PC-3 (cell line): ENCODE results near the gene BMP2K. TPM values are rescaled to one million over a fixed set of nuclear protein-coding genes. Genes with fewer than 3 reads are reported as not detected.

Experiments
- ATAC-seq: fragments of 200-7000 bp; cut with Tn5 transposase; 2 replicates; pipeline ENCODE4 v1.9.1; 2020; ENCODE audit warnings: mild to moderate bottlenecking, moderate library complexity
- BruUV-seq: library from RNA; stranded (reverse); fragments of 400-500 nt; replicated peaks from 2 replicates; lab custom pipeline; 2021; lab: Mats Ljungman, UMichigan
- CTCF ChIA-PET: fragments of 300-600 bp; sonication (Branson Sonifier 250); formaldehyde crosslinking; loops from one replicate; lab custom pipeline; 2022; ENCODE audit warnings: antibody characterized with exemption; lab: Charles Lee
- POLR2A ChIA-PET: fragments of 300-600 bp; sonication (Branson Sonifier 250); formaldehyde crosslinking; loops from one replicate; lab custom pipeline; 2022; ENCODE audit warnings: antibody characterized with exemption; ENCODE audit not compliant: unreplicated experiment; lab: Charles Lee
- DNase-seq: peaks from one replicate; pipeline ENCODE4 v3.0.0-alpha.2; 2015
- H2AFZ ChIP-seq: fragments of 300-600 bp; sonication (generic); 2 replicates; pipeline ENCODE4 v1.6.0; 2016; ENCODE audit warnings: antibody characterized with exemption, low read length
- H3F3A ChIP-seq: fragments of 300-600 bp; sonication (generic); one replicate; pipeline ENCODE4 v1.6.0; 2017; ENCODE audit warnings: antibody characterized with exemption, low read length, control low read depth, mild to moderate bottlenecking; ENCODE audit not compliant: unreplicated experiment
- H3K27ac ChIP-seq: fragments of 300-600 bp; sonication (generic); 2 replicates; pipeline ENCODE4 v1.5.1; 2016; ENCODE audit warnings: mild to moderate bottlenecking, low read length
- H3K27me3 ChIP-seq: fragments of 300-600 bp; sonication (generic); 2 replicates; pipeline ENCODE4 v1.6.1; 2016; ENCODE audit warnings: low read length, mixed read lengths
- H3K36me3 ChIP-seq: fragments of 300-600 bp; sonication (generic); 2 replicates; pipeline ENCODE4 v1.6.1; 2016; ENCODE audit warnings: low read depth, mixed run types, low read length, mixed read lengths
- H3K4me1 ChIP-seq: fragments of 300-600 bp; sonication (generic); 2 replicates; pipeline ENCODE4 v1.5.1; 2016; ENCODE audit warnings: low read length; ENCODE audit not compliant: insufficient read depth
- H3K4me2 ChIP-seq: fragments of 300-600 bp; sonication (generic); 2 replicates; pipeline ENCODE4 v1.6.0; 2016; ENCODE audit warnings: low read length
- H3K4me3 ChIP-seq: fragments of 300-600 bp; sonication (generic); 2 replicates; pipeline ENCODE4 v1.5.1; 2016; ENCODE audit warnings: mild to moderate bottlenecking, low read length, mixed read lengths
- H3K79me2 ChIP-seq: fragments of 300-600 bp; sonication (generic); 2 replicates; pipeline ENCODE4 v1.6.1; 2017; ENCODE audit warnings: low read length, mixed read lengths
- H3K9ac ChIP-seq: fragments of 300-600 bp; sonication (generic); 2 replicates; pipeline ENCODE4 v1.6.0; 2016; ENCODE audit warnings: mild to moderate bottlenecking, low read length
- H3K9me2 ChIP-seq: fragments of 300-600 bp; sonication (generic); replicated peaks from 2 replicates; pipeline ENCODE4 v1.6.1; 2016; ENCODE audit warnings: mixed run types, low read length, mixed read lengths
- H3K9me3 ChIP-seq: fragments of 300-600 bp; sonication (generic); 2 replicates; pipeline ENCODE4 v1.6.1; 2016; ENCODE audit warnings: low read length, mixed read lengths
- H4K20me1 ChIP-seq: fragments of 300-600 bp; sonication (generic); 2 replicates; pipeline ENCODE4 v1.6.1; 2016; ENCODE audit warnings: low read length, mixed read lengths
- EZH2 ChIP-seq: fragments of 300-600 bp; sonication (generic); IDR thresholded peaks from one replicate; pipeline ENCODE4 v1.6.1; 2017; ENCODE audit warnings: antibody characterized with exemption, mild to moderate bottlenecking, low read length; ENCODE audit not compliant: unreplicated experiment
- EZH2phosphoT487 ChIP-seq: fragments of 300-600 bp; sonication (generic); IDR thresholded peaks from 2 replicates; pipeline ENCODE4 v1.6.1; 2018; ENCODE audit warnings: mild to moderate bottlenecking, antibody characterized with exemption, low read length, borderline replicate concordance
- intact Hi-C: fragments of 100-400 bp; cut with micrococcal nuclease; formaldehyde crosslinking; loops from 2 replicates; pipeline ENCODE4 v1.9.0; 2023
- total RNA-seq: library from RNA; depleted of rRNA; stranded (reverse); fragments of >200 nt; gene quantifications from 2 replicates; pipeline ENCODE4 v1.2.3, GENCODE V29; 2014
- TF ChIP-seq, protein P1 (sequence below): fragments of 300-600 bp; sonication (generic); conservative IDR thresholded peaks from 2 replicates; pipeline ENCODE4 v1.5.1; 2017; ENCODE audit warnings: antibody characterized with exemption, low read depth, mild to moderate bottlenecking, low read length

The BMP2K gene
- total RNA-seq, 1 experiment from 2014 or later: 24.5 TPM

- Histone ChIP-seq H3K9me3 (no peaks in the 10 kb centered on the region), H3K9ac (no peak overlapping the region), H3K79me2 (peaks cover 38% of the 10 kb centered on the region), H3K4me1 (no peaks in the 10 kb centered on the region), H3K36me3 (no peaks in the 10 kb centered on the region; the same call in 1 of the 2 replicates), H3F3A (no peaks in the 10 kb centered on the region), H3K27me3 (no peaks in the 10 kb centered on the region), H3K4me3 (no peak overlapping the region), H3K27ac (no peak overlapping the region), H3K4me2 (no peak overlapping the region), H3K9me2 (no peaks in the 10 kb centered on the region), H2AFZ (no peak overlapping the region), H4K20me1 (no peaks in the 10 kb centered on the region)
- no TSS peak for BruUV-seq
- TF ChIP-seq EZH2phosphoT487 (no peak), EZH2 (no peak)
- TF ChIP-seq, protein P1, sequence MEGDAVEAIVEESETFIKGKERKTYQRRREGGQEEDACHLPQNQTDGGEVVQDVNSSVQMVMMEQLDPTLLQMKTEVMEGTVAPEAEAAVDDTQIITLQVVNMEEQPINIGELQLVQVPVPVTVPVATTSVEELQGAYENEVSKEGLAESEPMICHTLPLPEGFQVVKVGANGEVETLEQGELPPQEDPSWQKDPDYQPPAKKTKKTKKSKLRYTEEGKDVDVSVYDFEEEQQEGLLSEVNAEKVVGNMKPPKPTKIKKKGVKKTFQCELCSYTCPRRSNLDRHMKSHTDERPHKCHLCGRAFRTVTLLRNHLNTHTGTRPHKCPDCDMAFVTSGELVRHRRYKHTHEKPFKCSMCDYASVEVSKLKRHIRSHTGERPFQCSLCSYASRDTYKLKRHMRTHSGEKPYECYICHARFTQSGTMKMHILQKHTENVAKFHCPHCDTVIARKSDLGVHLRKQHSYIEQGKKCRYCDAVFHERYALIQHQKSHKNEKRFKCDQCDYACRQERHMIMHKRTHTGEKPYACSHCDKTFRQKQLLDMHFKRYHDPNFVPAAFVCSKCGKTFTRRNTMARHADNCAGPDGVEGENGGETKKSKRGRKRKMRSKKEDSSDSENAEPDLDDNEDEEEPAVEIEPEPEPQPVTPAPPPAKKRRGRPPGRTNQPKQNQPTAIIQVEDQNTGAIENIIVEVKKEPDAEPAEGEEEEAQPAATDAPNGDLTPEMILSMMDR: no peak
- no peak for DNase-seq
- no peak for ATAC-seq
- ChIA-PET CTCF (no interaction called here), POLR2A (no interaction called here)
- intact Hi-C loops: loop anchor here (5.0 kb wide), 1 partner anchor 43 kb away; no protein-coding TSS in a partner anchor
These were observed 33.1 kb downstream of the BMP2K start for GRCh38 chr4:78809295-78809694.

DNA sequence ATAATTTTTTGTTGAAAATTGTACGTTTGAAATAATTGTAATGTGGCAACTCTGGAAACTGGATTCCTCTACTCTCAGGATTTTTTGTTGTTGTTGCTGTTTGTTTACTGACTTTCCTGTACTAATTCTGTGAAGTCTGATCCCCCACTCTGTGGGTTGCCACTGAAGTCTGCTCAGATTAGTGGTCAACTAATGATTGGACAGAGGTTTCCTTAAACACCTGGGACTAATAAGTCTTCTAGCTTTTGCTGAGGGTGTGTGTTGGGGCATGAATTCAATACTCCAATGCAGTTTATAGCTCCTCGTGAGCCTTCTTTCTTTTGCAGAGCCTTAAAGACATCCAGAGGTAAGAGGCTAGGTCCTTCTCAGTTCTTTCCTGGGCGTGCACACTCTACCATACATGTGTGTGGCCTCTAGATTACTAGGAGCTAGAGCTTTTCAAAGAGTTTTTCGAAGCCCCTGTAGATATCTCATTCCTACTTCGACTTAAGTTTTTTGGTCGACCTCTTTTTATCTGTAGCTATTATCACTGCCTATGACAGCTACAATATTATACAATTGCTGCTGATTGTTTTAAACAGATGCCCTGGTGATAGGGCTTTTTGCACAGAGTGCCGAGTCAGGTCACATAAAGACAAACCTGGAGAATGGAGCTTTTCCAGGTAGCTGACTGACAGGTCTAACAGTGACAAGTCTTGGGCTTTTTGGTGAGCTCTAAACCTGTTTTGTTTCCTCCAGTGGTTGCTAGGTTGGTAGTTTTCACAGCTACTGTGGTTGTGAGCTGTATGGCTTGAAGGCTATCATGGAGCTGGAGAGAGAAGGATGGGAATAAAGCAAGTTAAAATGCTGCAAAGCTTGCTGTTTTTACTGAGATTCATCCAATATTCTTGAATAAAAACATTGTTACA, 34.0 kb downstream of the BMP2K start:
- Histone ChIP-seq H3K27me3 (no peaks in the 10 kb centered on the region), H3K4me1 (no peaks in the 10 kb centered on the region), H3K9me3 (no peaks in the 10 kb centered on the region), H3K9ac (no peak overlapping the region), H2AFZ (no peak overlapping the region), H3K79me2 (peaks cover 37% of the 10 kb centered on the region), H3K4me2 (no peak overlapping the region), H4K20me1 (no peaks in the 10 kb centered on the region), H3K4me3 (no peak overlapping the region), H3K36me3 (no peaks in the 10 kb centered on the region; the same call in 1 of the 2 replicates), H3K27ac (no peak overlapping the region), H3F3A (no peaks in the 10 kb centered on the region), H3K9me2 (no peaks in the 10 kb centered on the region)
- intact Hi-C loops: loop anchor here (5.0 kb wide), 1 partner anchor 42 kb away; no protein-coding TSS in a partner anchor
- ChIA-PET POLR2A (no interaction called here), CTCF (no interaction called here)
- no peak for DNase-seq
- ATAC-seq: no peak
- no TSS peak for BruUV-seq
- TF ChIP-seq, protein P1: no peak
- TF ChIP-seq EZH2 (no peak), EZH2phosphoT487 (no peak)

GRCh38 chr4:78811034-78811433, 34.9 kb downstream of the BMP2K start:
- TF ChIP-seq EZH2 (no peak), EZH2phosphoT487 (no peak)
- TF ChIP-seq, protein P1: no peak
- BruUV-seq: no TSS peak
- Histone ChIP-seq H3F3A (no peaks in the 10 kb centered on the region), H3K9me2 (no peaks in the 10 kb centered on the region), H3K9ac (no peak overlapping the region), H3K27ac (no peak overlapping the region), H4K20me1 (no peaks in the 10 kb centered on the region), H3K4me1 (no peaks in the 10 kb centered on the region), H3K4me2 (no peak overlapping the region), H3K79me2 (peaks cover 36% of the 10 kb centered on the region), H3K4me3 (no peak overlapping the region), H3K36me3 (no peaks in the 10 kb centered on the region; the same call in 1 of the 2 replicates), H3K9me3 (no peaks in the 10 kb centered on the region), H2AFZ (no peak overlapping the region), H3K27me3 (no peaks in the 10 kb centered on the region)
- ATAC-seq (no peak), DNase-seq (no peak)
- ChIA-PET CTCF (no interaction called here), POLR2A (no interaction called here)
- intact Hi-C loops: no loop called here
